Stimulated activated naive CD4-positive, alpha-beta T cell treated with Interleukin-2 at 50 U/mL for 16 hours (primary cell): Measurements from ENCODE around the gene ACACA.

Experiments
- DNase-seq: peaks from one replicate; lab custom pipeline; 2025; lab: John Stamatoyannopoulos, UW

The ACACA gene

DNA sequence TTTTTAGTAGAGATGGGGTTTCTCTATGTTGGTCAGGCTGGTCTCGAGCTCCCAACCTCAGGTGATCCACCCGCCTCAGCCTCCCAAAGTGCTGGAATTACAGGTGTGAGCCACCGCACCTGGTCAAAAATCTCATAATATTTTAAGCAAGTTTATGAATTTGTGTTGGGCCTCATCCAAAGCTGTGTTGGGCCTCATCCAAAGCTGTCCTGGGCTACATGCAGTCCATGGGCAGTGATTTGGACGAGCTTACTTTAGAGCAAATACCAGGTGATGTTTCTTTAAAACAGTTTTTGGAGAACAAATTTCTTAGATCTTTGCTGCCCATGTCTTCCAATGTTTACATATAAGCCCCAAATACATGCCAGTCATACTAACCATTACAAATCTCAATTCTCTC, 115.3 kb downstream of the ACACA start:
- DNase-seq: no peak

DNA sequence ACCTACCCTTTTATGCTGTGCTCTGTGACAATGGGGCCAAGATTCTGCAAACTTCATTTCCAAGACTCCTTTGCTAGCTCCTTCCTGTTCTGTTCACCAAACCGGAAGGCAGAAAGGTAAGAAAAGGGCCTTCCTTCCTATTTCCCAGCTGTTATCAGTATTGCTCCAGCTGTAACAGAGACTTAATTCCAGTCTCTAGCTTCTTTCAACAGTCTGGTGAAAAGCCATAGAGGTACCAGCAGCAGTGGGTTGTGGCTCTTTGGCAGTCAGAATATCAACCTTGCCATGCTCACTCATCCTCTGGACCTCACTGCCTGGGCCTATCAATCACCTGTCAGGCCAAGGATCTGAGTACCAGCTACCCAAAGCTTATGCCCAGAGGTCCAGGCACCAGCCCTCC, 120.2 kb downstream of the ACACA start:
- DNase-seq: no peak

- DNase-seq: no peak
Measured at GRCh38 chr17:37284191-37284590, 122.4 kb downstream of the ACACA start.

GRCh38 chr17:37283414-37283961, 123.1 kb downstream of the ACACA start:
- no peak for DNase-seq

- no peak for DNase-seq
Measured at GRCh38 chr17:37280841-37281240, 125.8 kb downstream of the ACACA start.

DNA sequence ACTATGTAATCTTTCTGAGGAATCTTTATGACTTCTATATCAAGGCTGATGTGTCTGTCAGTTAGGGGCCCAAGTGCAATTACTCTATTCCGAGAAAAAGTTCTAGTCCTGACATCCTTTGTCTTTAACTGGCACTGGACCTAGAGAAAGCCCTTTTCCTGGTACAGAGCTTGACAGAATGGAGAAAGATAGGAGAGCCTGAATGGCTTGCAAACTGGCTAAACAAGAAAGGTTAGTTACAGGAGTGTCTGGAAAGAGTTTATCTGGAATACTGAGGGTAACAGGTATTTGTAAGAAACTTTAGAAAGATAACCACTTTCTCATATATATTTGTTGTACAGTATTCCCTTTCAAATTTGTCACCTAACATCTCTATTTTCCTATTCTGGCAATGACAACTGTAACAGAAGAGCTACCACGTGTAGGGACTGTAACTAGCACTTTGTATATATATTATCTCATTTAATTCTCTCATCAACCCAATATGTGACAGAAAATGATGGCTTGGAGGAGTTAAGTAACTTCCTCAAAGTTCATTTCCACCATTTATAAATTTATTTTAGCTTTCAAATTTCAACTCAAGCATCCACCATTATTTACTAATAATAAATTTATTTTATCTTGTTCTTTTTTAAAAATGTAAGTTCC, 128.3 kb downstream of the ACACA start:
- DNase-seq: no peak

DNA sequence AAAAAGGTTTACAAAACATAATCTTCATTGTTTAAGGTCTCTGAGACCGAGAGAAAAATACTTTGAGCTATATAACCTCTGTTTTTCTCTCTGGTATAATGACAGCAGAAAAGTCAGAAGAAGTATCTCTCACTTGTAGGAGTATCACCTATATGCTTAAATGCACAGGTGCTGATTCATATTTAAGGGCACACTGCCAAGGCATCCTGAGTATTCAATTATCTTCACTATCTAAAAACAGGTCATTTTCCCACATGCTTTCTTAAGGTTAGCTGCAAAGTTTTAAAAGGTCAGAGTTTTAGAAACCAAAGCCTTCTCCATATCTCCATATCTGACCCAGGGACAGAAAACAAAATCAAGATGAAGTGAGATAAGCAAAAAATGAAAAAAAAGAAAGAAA, 130.2 kb downstream of the ACACA start:
- DNase-seq: no peak

DNA sequence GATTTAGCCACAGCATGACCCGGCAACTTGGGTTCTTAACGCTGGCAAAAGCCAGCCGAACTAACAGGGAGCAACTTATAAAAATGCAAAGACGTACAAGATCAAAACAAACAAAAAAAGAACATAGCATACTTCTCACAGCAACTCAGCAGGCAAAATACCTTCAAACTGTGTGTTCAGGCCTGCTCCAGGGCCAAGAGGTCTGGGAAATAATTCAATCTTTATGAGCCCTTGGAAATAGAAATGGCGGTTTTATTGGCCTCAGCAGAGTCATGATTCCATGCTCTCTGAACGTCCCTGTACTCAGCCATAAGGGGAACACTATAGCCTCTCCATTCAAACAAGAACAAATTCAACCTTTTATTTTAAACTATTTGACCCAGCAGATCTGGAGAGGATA, 132.2 kb downstream of the ACACA start:
- DNase-seq: no peak

- DNase-seq: no peak
Measured at GRCh38 chr17:37273409-37274051, 133.1 kb downstream of the ACACA start.

DNA sequence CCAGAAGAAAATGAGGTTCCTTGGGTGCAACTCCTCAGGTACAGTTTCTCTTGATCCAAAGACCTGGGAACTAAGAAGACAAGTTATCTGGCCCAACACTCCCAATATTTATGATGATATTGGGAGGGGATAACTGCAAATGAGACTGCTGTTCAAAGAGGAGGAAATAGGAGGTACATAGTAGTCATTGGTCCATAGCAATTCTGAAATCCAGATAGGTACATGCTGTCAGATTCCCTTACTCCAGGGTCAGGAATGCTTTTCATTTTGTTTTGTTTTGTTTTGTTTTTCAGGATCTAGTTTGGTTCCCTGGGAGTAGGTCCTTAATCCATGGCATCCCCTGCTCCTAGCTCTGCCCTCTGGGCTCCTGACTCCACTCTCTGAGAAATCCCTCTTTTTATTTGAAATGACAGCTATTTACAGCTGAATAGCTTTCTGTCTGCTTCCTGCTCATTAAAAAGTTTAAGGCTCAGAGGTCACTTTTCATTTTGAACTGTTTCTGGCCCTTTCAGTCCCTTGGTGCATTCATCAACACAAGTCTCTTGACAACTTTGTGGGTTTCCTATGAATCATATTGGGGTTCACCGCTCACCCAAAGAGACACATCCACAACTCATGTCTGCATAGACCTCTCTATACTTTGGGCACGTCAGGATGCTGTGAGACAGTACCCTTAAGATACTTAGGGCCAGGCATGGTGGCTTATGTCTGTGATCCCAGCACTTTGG, 141.0 kb downstream of the ACACA start:
- DNase-seq: no peak

GRCh38 chr17:37261286-37261685, 145.3 kb downstream of the ACACA start:
- DNase-seq: no peak

- no peak for DNase-seq
Measured at GRCh38 chr17:37259030-37259735, 147.5 kb downstream of the ACACA start.

DNA sequence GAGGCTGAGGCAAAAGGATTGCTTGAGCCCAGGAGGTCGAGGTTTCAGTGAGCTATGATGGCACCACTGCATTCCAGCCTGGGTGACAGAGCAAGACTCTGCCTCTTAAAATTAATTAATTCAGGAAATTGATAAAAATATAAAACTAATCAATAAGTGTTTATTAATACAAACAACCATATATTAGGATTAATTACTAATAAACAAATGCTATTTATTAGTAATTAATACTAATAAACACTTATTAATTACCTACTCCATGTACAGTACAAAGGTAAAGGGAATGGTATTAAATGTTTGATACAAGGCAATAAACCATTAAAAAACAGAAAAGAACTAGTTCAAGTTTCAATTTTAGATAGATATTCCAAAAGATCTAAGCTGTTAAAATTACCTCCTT, 150.0 kb downstream of the ACACA start:
- DNase-seq: no peak

DNA sequence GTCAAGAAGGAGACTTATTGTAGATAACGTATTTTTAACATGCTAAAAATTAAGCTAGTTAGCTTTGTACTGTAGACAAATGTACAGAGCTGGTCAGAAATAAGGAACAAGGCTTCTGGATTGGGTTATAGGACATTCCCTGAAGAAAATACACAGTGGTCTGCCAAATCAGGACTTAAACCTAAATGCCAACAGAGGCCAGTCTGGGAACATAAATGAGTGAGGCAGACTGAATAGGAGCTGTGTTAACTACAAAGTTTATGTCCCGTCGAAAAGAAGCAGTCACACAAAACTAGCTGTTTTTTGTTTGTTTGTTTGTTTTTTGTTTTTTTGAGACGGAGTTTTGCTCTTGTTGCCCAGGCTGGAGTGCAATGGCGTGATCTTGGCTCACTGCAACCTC, 151.2 kb downstream of the ACACA start:
- no peak for DNase-seq

DNA sequence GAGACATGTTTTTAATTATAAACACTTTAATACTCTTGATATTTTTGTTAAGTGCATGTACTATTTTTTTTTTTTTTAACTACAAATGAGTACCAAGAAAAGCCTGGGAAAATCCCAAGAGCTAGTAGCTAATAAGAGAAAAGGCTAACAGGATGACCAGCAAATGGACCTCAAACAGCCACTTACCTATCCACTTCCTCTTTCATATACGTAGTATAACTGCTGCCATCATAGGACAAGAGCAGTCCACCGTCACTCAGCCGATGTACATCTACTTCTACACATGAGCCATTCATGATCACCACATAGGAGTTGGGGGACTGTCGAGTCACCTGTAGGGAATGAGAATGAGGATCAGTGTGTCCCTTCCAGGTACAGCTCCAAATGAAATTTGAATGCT, 158.8 kb downstream of the ACACA start:
- no peak for DNase-seq

GRCh38 chr17:37246085-37246484, 160.6 kb downstream of the ACACA start:
- DNase-seq: no peak

- no peak for DNase-seq
Measured at GRCh38 chr17:37240381-37240780, 166.3 kb downstream of the ACACA start.

- DNase-seq: no peak
Measured at GRCh38 chr17:37239690-37240334, 166.8 kb downstream of the ACACA start.

GRCh38 chr17:37234106-37234505, 172.5 kb downstream of the ACACA start:
- no peak for DNase-seq

- no peak for DNase-seq
Measured at GRCh38 chr17:37233036-37233435, 173.6 kb downstream of the ACACA start.

GRCh38 chr17:37231887-37232286, 174.7 kb downstream of the ACACA start:
- DNase-seq: no peak

DNA sequence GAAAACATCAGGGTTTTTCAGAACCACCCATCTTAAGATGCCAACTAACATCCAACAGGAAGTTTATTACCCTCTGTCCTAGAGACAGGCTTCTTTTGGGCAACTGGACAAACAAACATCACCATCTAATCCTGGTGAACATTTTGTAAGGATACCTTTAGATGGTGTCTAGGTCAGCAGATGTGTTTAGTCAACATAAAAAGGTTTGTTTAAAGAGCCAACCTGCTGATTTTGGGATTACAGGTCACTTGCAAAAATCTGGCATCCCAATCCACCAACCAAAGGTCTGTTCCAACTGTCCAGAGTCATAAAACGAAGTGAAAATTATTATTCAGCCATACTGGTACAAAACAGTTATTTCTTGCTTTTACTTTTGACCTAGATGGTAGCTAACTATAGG, 176.0 kb downstream of the ACACA start:
- no peak for DNase-seq
